HCT116 (cell line): Measurements from ENCODE around the gene HPCAL1.

ENCODE experiments used
- ATF3 ChIP-seq: IDR thresholded peaks from 2 replicates; pipeline ENCODE4 v1.6.1; 2012
- CEBPB ChIP-seq: IDR thresholded peaks from 2 replicates; pipeline ENCODE4 v1.6.1; 2012; ENCODE audit warnings: low read depth
- CTCF ChIP-seq, 3 experiments: fragments of 200-600 bp in 1 of 3; sonication (generic) in 1 of 3; IDR thresholded peaks in 2 of 3; conservative IDR thresholded peaks in 1 of 3; 2 replicates each; pipeline ENCODE4 v1.5.1; 2012 to 2017; ENCODE audit warnings: low read depth in 2 of 3, low read length in 2 of 3, antibody characterized with exemption in 1 of 3, borderline replicate concordance in 1 of 3, control low read depth in 1 of 3, mild to moderate bottlenecking in 1 of 3, mixed read lengths in 1 of 3, mixed run types in 1 of 3, moderate library complexity in 1 of 3; ENCODE audit not compliant: insufficient read depth in 1 of 3
- EGR1 ChIP-seq: IDR thresholded peaks from 2 replicates; pipeline ENCODE4 v1.6.1; 2012; ENCODE audit warnings: low read depth
- EZH2 ChIP-seq: fragments of 200-600 bp; sonication (generic); IDR thresholded peaks from 2 replicates; pipeline ENCODE4 v1.6.1; 2017; ENCODE audit warnings: antibody characterized with exemption, mixed run types
- EZH2phosphoT487 ChIP-seq: fragments of 200-600 bp; IDR thresholded peaks from 2 replicates; pipeline ENCODE4 v1.6.1; 2018; ENCODE audit warnings: antibody characterized with exemption, borderline replicate concordance
- JUND ChIP-seq: IDR thresholded peaks from 2 replicates; pipeline ENCODE4 v1.6.1; 2012
- POLR2A ChIP-seq: IDR thresholded peaks from 2 replicates; pipeline ENCODE4 v1.7.0; 2011; ENCODE audit warnings: borderline replicate concordance; ENCODE audit not compliant: insufficient read depth, insufficient read length; ENCODE audit errors: extremely low read depth
- POLR2AphosphoS5 ChIP-seq: IDR thresholded peaks from 2 replicates; pipeline ENCODE4 v1.6.1; 2011; ENCODE audit warnings: mild to moderate bottlenecking, low read depth, low read length, moderate library complexity
- RAD21 ChIP-seq: IDR thresholded peaks from 2 replicates; pipeline ENCODE4 v1.6.1; 2012; ENCODE audit warnings: low read depth, mild to moderate bottlenecking
- REST ChIP-seq: IDR thresholded peaks from 2 replicates; pipeline ENCODE4 v1.6.1; 2012; ENCODE audit warnings: low read depth
- ZBTB33 ChIP-seq: IDR thresholded peaks from 2 replicates; pipeline ENCODE4 v1.6.1; 2011; ENCODE audit warnings: mild to moderate bottlenecking, low read length, moderate library complexity; ENCODE audit not compliant: insufficient replicate concordance; ENCODE audit errors: extremely low read depth
- ZNF274 ChIP-seq: fragments of 200-500 bp; sonication (Bioruptor generic); IDR thresholded peaks from 2 replicates; pipeline ENCODE4 v1.6.1; 2014; ENCODE audit warnings: mild to moderate bottlenecking, low read depth, low read length, inconsistent platforms
- TF ChIP-seq, protein P1 (sequence below): IDR thresholded peaks from 2 replicates; pipeline ENCODE4 v1.6.1; 2012

- TF ChIP-seq CTCF (IDR thresholded peaks at IDR 0.05 in 2 of 3, conservative IDR thresholded peaks at IDR 0.05 in 1 of 3; ENCODE audit: borderline replicate concordance in 1 of 3, insufficient read depth in 1 of 3, low read depth in 2 of 3, low read length in 2 of 3) (no peak), POLR2AphosphoS5 (no peak), EGR1 (no peak), CEBPB (no peak), JUND (no peak), REST (no peak), RAD21 (no peak), POLR2A (no peak), EZH2phosphoT487 (no peak), EZH2 (no peak), ATF3 (no peak), ZBTB33 (no peak), ZNF274 (no peak)
- TF ChIP-seq, protein P1, sequence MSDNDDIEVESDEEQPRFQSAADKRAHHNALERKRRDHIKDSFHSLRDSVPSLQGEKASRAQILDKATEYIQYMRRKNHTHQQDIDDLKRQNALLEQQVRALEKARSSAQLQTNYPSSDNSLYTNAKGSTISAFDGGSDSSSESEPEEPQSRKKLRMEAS, result no peak
These were observed 57.8 kb downstream of the HPCAL1 start for GRCh38 chr2:10360460-10360849.
